Type B pancreatic cell (in vitro differentiated cells): Measurements from ENCODE around the gene HLA-C. TPM values are rescaled to one million over a fixed set of nuclear protein-coding genes. Genes with fewer than 3 reads are reported as not detected.

Experiments used
- DNase-seq: peaks from one replicate; pipeline ENCODE4 v3.0.0; 2021; ENCODE audit warnings: mixed read lengths; ENCODE audit not compliant: unreplicated experiment; ENCODE audit errors: extremely low spot score
- H3K27ac Mint-ChIP-seq: 2 replicates; pipeline ENCODE4 v1.8.0; 2021; ENCODE audit warnings: mild to moderate bottlenecking, mixed read lengths
- H3K27me3 Mint-ChIP-seq: 2 replicates; pipeline ENCODE4 v1.8.0; 2021; ENCODE audit warnings: mixed read lengths
- H3K36me3 Mint-ChIP-seq: 2 replicates; pipeline ENCODE4 v1.8.0; 2021; ENCODE audit warnings: mixed read lengths
- H3K4me1 Mint-ChIP-seq: one replicate; pipeline ENCODE4 v1.8.0; 2021; ENCODE audit warnings: mixed read lengths; ENCODE audit not compliant: unreplicated experiment
- H3K4me3 Mint-ChIP-seq: 2 replicates; pipeline ENCODE4 v1.8.0; 2021; ENCODE audit warnings: mild to moderate bottlenecking, mixed read lengths
- H3K9me3 Mint-ChIP-seq: 2 replicates; pipeline ENCODE4 v1.8.0; 2021; ENCODE audit warnings: mixed read lengths
- total RNA-seq: library from RNA; stranded (reverse); gene quantifications from 2 replicates; pipeline ENCODE4 v1.2.1, GENCODE V29; 2021; ENCODE audit warnings: low replicate concordance
- TF ChIP-seq, protein P1 (sequence below): fragments of 200-600 bp; sonication (generic); conservative IDR thresholded peaks from 2 replicates; pipeline ENCODE4 v1.5.0; 2021; ENCODE audit warnings: antibody characterized with exemption, mild to moderate bottlenecking

HLA-C gene
- total RNA-seq, 1 donor from 2014 or later: 188 TPM

DNA sequence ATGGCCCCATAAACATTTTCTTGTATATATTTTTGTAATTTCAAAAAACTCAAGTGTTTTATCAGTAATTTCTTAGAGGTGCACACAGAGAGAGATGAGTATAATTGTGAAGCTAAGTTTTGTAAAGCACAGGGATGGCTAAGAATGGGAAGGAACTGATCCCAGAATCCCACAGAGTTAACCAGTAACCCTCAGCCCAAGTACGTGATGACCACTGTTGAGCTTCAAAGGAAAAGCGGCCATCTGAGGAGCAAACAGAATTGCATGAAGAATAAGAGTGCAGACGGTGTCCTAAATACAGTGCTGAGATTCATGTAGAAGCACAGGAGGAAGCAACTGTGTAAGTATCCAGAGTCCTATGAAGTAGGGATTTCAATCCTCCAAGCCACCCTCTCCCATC, 28.1 kb upstream of the HLA-C start:
- DNase-seq: no peak
- TF ChIP-seq, protein P1, sequence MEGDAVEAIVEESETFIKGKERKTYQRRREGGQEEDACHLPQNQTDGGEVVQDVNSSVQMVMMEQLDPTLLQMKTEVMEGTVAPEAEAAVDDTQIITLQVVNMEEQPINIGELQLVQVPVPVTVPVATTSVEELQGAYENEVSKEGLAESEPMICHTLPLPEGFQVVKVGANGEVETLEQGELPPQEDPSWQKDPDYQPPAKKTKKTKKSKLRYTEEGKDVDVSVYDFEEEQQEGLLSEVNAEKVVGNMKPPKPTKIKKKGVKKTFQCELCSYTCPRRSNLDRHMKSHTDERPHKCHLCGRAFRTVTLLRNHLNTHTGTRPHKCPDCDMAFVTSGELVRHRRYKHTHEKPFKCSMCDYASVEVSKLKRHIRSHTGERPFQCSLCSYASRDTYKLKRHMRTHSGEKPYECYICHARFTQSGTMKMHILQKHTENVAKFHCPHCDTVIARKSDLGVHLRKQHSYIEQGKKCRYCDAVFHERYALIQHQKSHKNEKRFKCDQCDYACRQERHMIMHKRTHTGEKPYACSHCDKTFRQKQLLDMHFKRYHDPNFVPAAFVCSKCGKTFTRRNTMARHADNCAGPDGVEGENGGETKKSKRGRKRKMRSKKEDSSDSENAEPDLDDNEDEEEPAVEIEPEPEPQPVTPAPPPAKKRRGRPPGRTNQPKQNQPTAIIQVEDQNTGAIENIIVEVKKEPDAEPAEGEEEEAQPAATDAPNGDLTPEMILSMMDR: no peak
- Mint-ChIP-seq H3K4me1 (no peaks in the 10 kb centered on the region), H3K27ac (no peak overlapping the region), H3K36me3 (no peaks in the 10 kb centered on the region), H3K4me3 (no peak overlapping the region), H3K9me3 (no peaks in the 10 kb centered on the region), H3K27me3 (peaks cover 65% of the 10 kb centered on the region)

DNA sequence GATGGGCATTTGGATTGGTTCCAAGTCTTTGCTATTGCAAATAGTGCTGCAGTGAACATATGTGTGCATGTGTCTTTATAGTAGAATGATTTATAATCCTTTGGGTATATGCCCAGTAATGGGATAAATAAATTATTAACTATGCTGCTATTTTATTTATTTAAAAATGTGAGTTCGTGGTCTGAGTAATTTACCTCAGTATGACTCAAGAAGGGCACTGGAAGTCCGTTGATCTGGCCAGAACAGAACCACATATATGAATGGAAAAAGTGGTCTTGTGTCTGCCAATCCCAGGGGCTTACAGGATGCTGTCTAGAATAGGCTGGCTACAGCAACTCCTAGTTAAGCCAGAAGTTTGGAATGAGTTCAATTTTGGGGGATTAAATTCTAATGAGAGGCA, 27.6 kb upstream of the HLA-C start:
- no peaks in the 10 kb centered on the region for H3K4me1 Mint-ChIP-seq
- no peaks in the 10 kb centered on the region for H3K36me3 Mint-ChIP-seq
- TF ChIP-seq, protein P1: no peak
- no peak for DNase-seq
- no peak overlapping the region for H3K27ac Mint-ChIP-seq
- H3K4me3 Mint-ChIP-seq: no peak overlapping the region
- peaks cover 67% of the 10 kb centered on the region for H3K27me3 Mint-ChIP-seq
- H3K9me3 Mint-ChIP-seq: no peaks in the 10 kb centered on the region

DNA sequence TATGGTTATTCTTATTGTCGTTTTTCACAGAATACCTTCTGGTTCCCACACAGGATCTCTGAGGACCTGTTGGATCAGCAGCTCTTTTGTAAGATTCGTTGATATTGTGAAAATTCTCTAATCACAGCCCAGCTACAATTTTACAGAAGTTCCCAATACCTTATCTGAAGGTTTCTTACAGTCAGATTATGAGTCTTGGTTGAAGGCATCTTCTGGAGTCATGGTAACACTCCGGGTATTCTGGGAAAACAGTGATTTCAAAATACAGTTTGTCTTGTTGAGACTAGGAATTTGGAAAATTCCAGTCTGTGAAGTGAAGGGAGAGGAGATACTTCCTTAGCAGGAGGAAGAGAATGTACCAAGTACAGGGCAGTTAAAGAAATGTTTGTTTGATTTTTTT, 22.2 kb upstream of the HLA-C start:
- Mint-ChIP-seq H3K4me3 (no peak overlapping the region), H3K36me3 (no peaks in the 10 kb centered on the region), H3K9me3 (peaks cover 5% of the 10 kb centered on the region), H3K4me1 (no peaks in the 10 kb centered on the region), H3K27me3 (peaks cover 61% of the 10 kb centered on the region), H3K27ac (no peak overlapping the region)
- no peak for DNase-seq
- TF ChIP-seq, protein P1: no peak

DNA sequence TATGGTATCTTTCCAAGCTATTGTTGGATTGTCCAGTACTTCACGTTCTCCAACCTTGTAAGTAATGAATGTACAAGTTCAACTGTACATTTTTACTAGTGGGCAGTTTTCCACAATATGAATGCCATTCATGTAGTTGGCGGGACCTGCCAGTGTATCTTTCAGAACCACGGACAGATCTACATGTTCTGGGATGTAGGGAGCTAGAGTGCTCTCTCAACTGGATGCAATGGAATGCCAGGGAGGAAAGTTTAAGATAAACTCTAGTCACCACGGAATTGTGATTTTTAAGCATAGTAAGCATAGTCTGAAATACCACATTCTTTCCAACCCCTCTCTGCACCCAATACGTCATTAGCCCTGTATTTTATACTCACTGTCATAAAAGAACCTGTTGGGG, 21.5 kb upstream of the HLA-C start:
- Mint-ChIP-seq H3K9me3 (peaks cover 5% of the 10 kb centered on the region), H3K27ac (no peak overlapping the region), H3K4me1 (no peaks in the 10 kb centered on the region), H3K4me3 (no peak overlapping the region), H3K36me3 (no peaks in the 10 kb centered on the region), H3K27me3 (peaks cover 64% of the 10 kb centered on the region)
- TF ChIP-seq, protein P1: no peak
- no peak for DNase-seq

DNA sequence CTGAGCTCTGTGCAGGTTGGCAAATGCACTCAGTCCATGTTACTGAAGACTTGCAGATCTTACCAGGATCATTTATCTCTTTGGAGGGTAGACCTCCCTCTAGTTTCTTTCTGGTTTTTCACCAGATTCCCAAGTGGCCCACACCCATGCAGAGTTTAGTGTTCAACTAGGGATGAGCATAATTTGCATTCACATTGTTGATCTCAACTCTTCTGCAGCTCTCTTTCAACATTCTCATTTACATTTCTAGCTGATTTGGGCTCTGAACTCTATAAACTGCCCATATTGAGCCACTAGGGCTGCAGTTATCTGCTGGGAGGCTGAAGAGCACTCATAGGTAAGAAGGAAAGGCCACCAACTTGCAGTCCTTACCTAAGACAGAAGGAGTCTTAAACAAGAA, 17.9 kb upstream of the HLA-C start:
- TF ChIP-seq, protein P1: no peak
- no peak for DNase-seq
- H3K36me3 Mint-ChIP-seq: no peaks in the 10 kb centered on the region
- H3K9me3 Mint-ChIP-seq: peaks cover 5% of the 10 kb centered on the region
- H3K4me1 Mint-ChIP-seq: no peaks in the 10 kb centered on the region
- H3K4me3 Mint-ChIP-seq: no peak overlapping the region
- no peak overlapping the region for H3K27ac Mint-ChIP-seq
- H3K27me3 Mint-ChIP-seq: peaks cover 58% of the 10 kb centered on the region

DNA sequence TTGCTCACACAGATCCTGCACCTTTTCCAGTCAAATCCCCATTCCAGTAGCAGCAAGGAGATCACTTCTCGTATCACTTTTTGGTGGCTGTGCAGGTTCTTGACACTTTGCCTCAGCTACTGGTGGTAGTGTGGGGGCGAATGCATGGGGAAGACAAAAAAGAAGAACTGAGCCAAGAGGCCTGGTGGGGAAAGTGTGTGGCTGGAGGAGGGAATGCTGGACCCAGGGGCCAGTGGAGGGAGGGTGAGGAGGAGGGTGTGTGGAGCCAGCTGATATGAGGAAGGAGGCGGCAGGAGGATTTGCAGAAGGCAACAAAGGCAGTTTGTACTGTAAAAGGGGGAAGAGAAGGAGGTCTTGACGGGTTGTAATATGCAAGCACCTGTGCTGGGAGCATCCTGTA, 15.7 kb upstream of the HLA-C start:
- no peaks in the 10 kb centered on the region for H3K36me3 Mint-ChIP-seq
- H3K4me1 Mint-ChIP-seq: no peaks in the 10 kb centered on the region
- H3K27ac Mint-ChIP-seq: no peak overlapping the region
- peaks cover 54% of the 10 kb centered on the region for H3K27me3 Mint-ChIP-seq
- no peak for DNase-seq
- H3K4me3 Mint-ChIP-seq: no peak overlapping the region
- TF ChIP-seq, protein P1: no peak
- no peaks in the 10 kb centered on the region for H3K9me3 Mint-ChIP-seq
